ENCODE data around the gene MAML2.

MAML2 gene

GRCh38 chr11:96328395-96329010 is 14.5 kb downstream of the MAML2 start:
- peaks cover 70% of the 10 kb centered on the region for H3K4me1 ChIP-seq (ENCODE audit: insufficient read depth, low read length)
- WGBS = 86% methylated on average over 7 of the region's 8 CpGs
- H3K4me3 ChIP-seq (ENCODE audit: low read length) = no peak overlapping the region
- H3K9ac ChIP-seq (ENCODE audit: low read depth, low read length) = no peak overlapping the region
- H3K36me3 ChIP-seq (ENCODE audit: insufficient read depth, low read length) = no peaks in the 10 kb centered on the region
- H3K27me3 ChIP-seq (ENCODE audit: insufficient read depth, low read length) = no peaks in the 10 kb centered on the region
- no peak overlapping the region for H3K27ac ChIP-seq (ENCODE audit: low read depth, low read length)
- no peaks in the 10 kb centered on the region for H3K9me3 ChIP-seq (ENCODE audit: insufficient read depth, low read depth, low read length)

GRCh38 chr11:96326959-96327358 is 16.0 kb downstream of the MAML2 start:
- peaks cover 56% of the 10 kb centered on the region for H3K4me1 ChIP-seq (ENCODE audit: insufficient read depth, low read length)
- H3K36me3 ChIP-seq (ENCODE audit: insufficient read depth, low read length) = no peaks in the 10 kb centered on the region
- no peak overlapping the region for H3K4me3 ChIP-seq (ENCODE audit: low read length)
- no peak overlapping the region for H3K27ac ChIP-seq (ENCODE audit: low read depth, low read length)
- H3K9me3 ChIP-seq (ENCODE audit: insufficient read depth, low read depth, low read length) = no peaks in the 10 kb centered on the region
- 85% methylated on average over 5 of the region's 7 CpGs for WGBS
- H3K9ac ChIP-seq (ENCODE audit: low read depth, low read length) = no peak overlapping the region
- H3K27me3 ChIP-seq (ENCODE audit: insufficient read depth, low read length) = no peaks in the 10 kb centered on the region

GRCh38 chr11:96324912-96325311 is 18.1 kb downstream of the MAML2 start:
- Histone ChIP-seq H3K27ac (ENCODE audit: low read depth, low read length) (peak overlapping the region; percentile 48), H3K27me3 (ENCODE audit: insufficient read depth, low read length) (no peaks in the 10 kb centered on the region), H3K4me3 (ENCODE audit: low read length) (no peak overlapping the region), H3K4me1 (ENCODE audit: insufficient read depth, low read length) (peaks cover 53% of the 10 kb centered on the region), H3K9me3 (ENCODE audit: insufficient read depth, low read depth, low read length) (no peaks in the 10 kb centered on the region), H3K36me3 (ENCODE audit: insufficient read depth, low read length) (no peaks in the 10 kb centered on the region), H3K9ac (ENCODE audit: low read depth, low read length) (no peak overlapping the region; the same call in 1 of the 2 replicates)
- 60% methylated on average over 1 of the region's 1 CpG for whole genome bisulfite sequencing

GRCh38 chr11:96323642-96323985 is 19.4 kb downstream of the MAML2 start:
- Histone ChIP-seq H3K9ac (ENCODE audit: low read depth, low read length) (no peak overlapping the region), H3K27ac (ENCODE audit: low read depth, low read length) (no peak overlapping the region), H3K9me3 (ENCODE audit: insufficient read depth, low read depth, low read length) (no peaks in the 10 kb centered on the region), H3K27me3 (ENCODE audit: insufficient read depth, low read length) (no peaks in the 10 kb centered on the region), H3K4me3 (ENCODE audit: low read length) (no peak overlapping the region), H3K36me3 (ENCODE audit: insufficient read depth, low read length) (no peaks in the 10 kb centered on the region), H3K4me1 (ENCODE audit: insufficient read depth, low read length) (peaks cover 41% of the 10 kb centered on the region)
- WGBS = 93% methylated on average over 6 of the region's 6 CpGs

- WGBS = 91% methylated on average over 10 of the region's 10 CpGs
- H3K27me3 ChIP-seq (ENCODE audit: insufficient read depth, low read length) = no peaks in the 10 kb centered on the region
- H3K36me3 ChIP-seq (ENCODE audit: insufficient read depth, low read length) = no peaks in the 10 kb centered on the region
- H3K9me3 ChIP-seq (ENCODE audit: insufficient read depth, low read depth, low read length) = no peaks in the 10 kb centered on the region
- no peak overlapping the region for H3K4me3 ChIP-seq (ENCODE audit: low read length)
- H3K27ac ChIP-seq (ENCODE audit: low read depth, low read length) = no peak overlapping the region
- H3K9ac ChIP-seq (ENCODE audit: low read depth, low read length) = no peak overlapping the region
- peaks cover 35% of the 10 kb centered on the region for H3K4me1 ChIP-seq (ENCODE audit: insufficient read depth, low read length)
These were observed 20.0 kb downstream of the MAML2 start for GRCh38 chr11:96322775-96323641.

GRCh38 chr11:96321091-96321490 is 21.9 kb downstream of the MAML2 start:
- Histone ChIP-seq H3K9ac (ENCODE audit: low read depth, low read length) (no peak overlapping the region), H3K4me3 (ENCODE audit: low read length) (no peak overlapping the region), H3K27ac (ENCODE audit: low read depth, low read length) (no peak overlapping the region), H3K36me3 (ENCODE audit: insufficient read depth, low read length) (no peaks in the 10 kb centered on the region), H3K9me3 (ENCODE audit: insufficient read depth, low read depth, low read length) (no peaks in the 10 kb centered on the region), H3K4me1 (ENCODE audit: insufficient read depth, low read length) (peaks cover 40% of the 10 kb centered on the region), H3K27me3 (ENCODE audit: insufficient read depth, low read length) (no peaks in the 10 kb centered on the region)
- 96% methylated on average over 5 of the region's 5 CpGs for WGBS

- no peak overlapping the region for H3K27ac ChIP-seq (ENCODE audit: low read depth, low read length)
- H3K36me3 ChIP-seq (ENCODE audit: insufficient read depth, low read length) = no peaks in the 10 kb centered on the region
- WGBS = 100% methylated on average over 1 of the region's 2 CpGs
- H3K27me3 ChIP-seq (ENCODE audit: insufficient read depth, low read length) = no peaks in the 10 kb centered on the region
- H3K4me1 ChIP-seq (ENCODE audit: insufficient read depth, low read length) = peaks cover 30% of the 10 kb centered on the region
- H3K4me3 ChIP-seq (ENCODE audit: low read length) = no peak overlapping the region
- H3K9me3 ChIP-seq (ENCODE audit: insufficient read depth, low read depth, low read length) = no peaks in the 10 kb centered on the region
- no peak overlapping the region for H3K9ac ChIP-seq (ENCODE audit: low read depth, low read length)
These were observed 22.9 kb downstream of the MAML2 start for GRCh38 chr11:96319898-96320656.

GRCh38 chr11:96318850-96319249 is 24.1 kb downstream of the MAML2 start:
- Histone ChIP-seq H3K9ac (ENCODE audit: low read depth, low read length) (no peak overlapping the region), H3K4me3 (ENCODE audit: low read length) (no peak overlapping the region), H3K9me3 (ENCODE audit: insufficient read depth, low read depth, low read length) (no peaks in the 10 kb centered on the region), H3K27me3 (ENCODE audit: insufficient read depth, low read length) (no peaks in the 10 kb centered on the region), H3K27ac (ENCODE audit: low read depth, low read length) (no peak overlapping the region), H3K4me1 (ENCODE audit: insufficient read depth, low read length) (peaks cover 18% of the 10 kb centered on the region), H3K36me3 (ENCODE audit: insufficient read depth, low read length) (no peaks in the 10 kb centered on the region)
- WGBS = 92% methylated on average over 3 of the region's 3 CpGs

- no peaks in the 10 kb centered on the region for H3K9me3 ChIP-seq (ENCODE audit: insufficient read depth, low read depth, low read length)
- no peak overlapping the region for H3K27ac ChIP-seq (ENCODE audit: low read depth, low read length)
- H3K27me3 ChIP-seq (ENCODE audit: insufficient read depth, low read length) = no peaks in the 10 kb centered on the region
- no peak overlapping the region for H3K9ac ChIP-seq (ENCODE audit: low read depth, low read length)
- peaks cover 16% of the 10 kb centered on the region for H3K4me1 ChIP-seq (ENCODE audit: insufficient read depth, low read length)
- 90% methylated on average over 1 of the region's 1 CpG for WGBS
- no peak overlapping the region for H3K4me3 ChIP-seq (ENCODE audit: low read length)
- H3K36me3 ChIP-seq (ENCODE audit: insufficient read depth, low read length) = no peaks in the 10 kb centered on the region
These were observed 24.6 kb downstream of the MAML2 start for GRCh38 chr11:96318399-96318798.

- Histone ChIP-seq H3K36me3 (ENCODE audit: insufficient read depth, low read length) (no peaks in the 10 kb centered on the region), H3K9ac (ENCODE audit: low read depth, low read length) (no peak overlapping the region), H3K27ac (ENCODE audit: low read depth, low read length) (no peak overlapping the region), H3K4me3 (ENCODE audit: low read length) (no peak overlapping the region), H3K9me3 (ENCODE audit: insufficient read depth, low read depth, low read length) (no peaks in the 10 kb centered on the region), H3K27me3 (ENCODE audit: insufficient read depth, low read length) (no peaks in the 10 kb centered on the region), H3K4me1 (ENCODE audit: insufficient read depth, low read length) (peaks cover 19% of the 10 kb centered on the region)
- WGBS = 100% methylated on average over 2 of the region's 2 CpGs
These were observed 25.0 kb downstream of the MAML2 start for GRCh38 chr11:96317985-96318384.

GRCh38 chr11:96317571-96317970 is 25.4 kb downstream of the MAML2 start:
- no peak overlapping the region for H3K4me3 ChIP-seq (ENCODE audit: low read length)
- H3K9me3 ChIP-seq (ENCODE audit: insufficient read depth, low read depth, low read length) = no peaks in the 10 kb centered on the region
- no peak overlapping the region for H3K9ac ChIP-seq (ENCODE audit: low read depth, low read length)
- H3K27ac ChIP-seq (ENCODE audit: low read depth, low read length) = no peak overlapping the region
- no peaks in the 10 kb centered on the region for H3K36me3 ChIP-seq (ENCODE audit: insufficient read depth, low read length)
- no peaks in the 10 kb centered on the region for H3K27me3 ChIP-seq (ENCODE audit: insufficient read depth, low read length)
- peaks cover 22% of the 10 kb centered on the region for H3K4me1 ChIP-seq (ENCODE audit: insufficient read depth, low read length)
- WGBS = 62% methylated on average over 2 of the region's 2 CpGs

All from HUES64 (cell line).